ENCODE data around the gene FGF6.
"Not testable (repeated sequence)": the region's sequence is repeated elsewhere in the genome, so short reads cannot be mapped to it uniquely, and the experiment has no call there.

The FGF6 gene

GRCh38 chr12:4472046-4472445, 26.4 kb upstream of the FGF6 start:
- Histone ChIP-seq H3K27ac (ENCODE audit: low read depth in 2 of 2, low read length in 2 of 2) (no peak overlapping the region), H3K9ac (ENCODE audit: low read depth in 1 of 2, low read length in 2 of 2) (no peak overlapping the region)

GRCh38 chr12:4471256-4471655, 25.6 kb upstream of the FGF6 start:
- no peak overlapping the region for H3K9ac ChIP-seq (ENCODE audit: low read depth in 1 of 2, low read length in 2 of 2)
- H3K36me3 ChIP-seq (ENCODE audit: control insufficient read depth in 2 of 2, insufficient read depth in 2 of 2, low read length in 2 of 2): no peaks in the 10 kb centered on the region
- no peak overlapping the region for H3K27ac ChIP-seq (ENCODE audit: low read depth in 2 of 2, low read length in 2 of 2)
- no peak overlapping the region for H3K4me3 ChIP-seq (ENCODE audit: low read length in 2 of 2)
- H3K9me3 ChIP-seq (ENCODE audit: control insufficient read depth in 2 of 2, low read length in 2 of 2): no peaks in the 10 kb centered on the region
- H3K27me3 ChIP-seq (ENCODE audit: control insufficient read depth in 2 of 2, insufficient read depth in 2 of 2, low read length in 2 of 2): no peaks in the 10 kb centered on the region
- no peaks in the 10 kb centered on the region for H3K4me1 ChIP-seq (ENCODE audit: control insufficient read depth in 2 of 2, insufficient read depth in 2 of 2, low read length in 2 of 2)

More at GRCh38 chr12:4472046-4472445, 26.4 kb upstream of the FGF6 start:
- no peaks in the 10 kb centered on the region for H3K9me3 ChIP-seq (ENCODE audit: control insufficient read depth in 2 of 2, low read length in 2 of 2)
- no peaks in the 10 kb centered on the region for H3K27me3 ChIP-seq (ENCODE audit: control insufficient read depth in 2 of 2, insufficient read depth in 2 of 2, low read length in 2 of 2)
- no peaks in the 10 kb centered on the region for H3K36me3 ChIP-seq (ENCODE audit: control insufficient read depth in 2 of 2, insufficient read depth in 2 of 2, low read length in 2 of 2)
- no peak overlapping the region for H3K4me3 ChIP-seq (ENCODE audit: low read length in 2 of 2)
- no peaks in the 10 kb centered on the region for H3K4me1 ChIP-seq (ENCODE audit: control insufficient read depth in 2 of 2, insufficient read depth in 2 of 2, low read length in 2 of 2)

- Histone ChIP-seq H3K4me1 (ENCODE audit: control insufficient read depth in 2 of 2, insufficient read depth in 2 of 2, low read length in 2 of 2) (no peaks in the 10 kb centered on the region), H3K9me3 (ENCODE audit: control insufficient read depth in 2 of 2, low read length in 2 of 2) (no peaks in the 10 kb centered on the region), H3K9ac (ENCODE audit: low read depth in 1 of 2, low read length in 2 of 2) (no peak overlapping the region), H3K27me3 (ENCODE audit: control insufficient read depth in 2 of 2, insufficient read depth in 2 of 2, low read length in 2 of 2) (peaks cover 2% of the 10 kb centered on the region in 2 donors), H3K27ac (ENCODE audit: low read depth in 2 of 2, low read length in 2 of 2) (no peak overlapping the region), H3K4me3 (ENCODE audit: low read length in 2 of 2) (no peak overlapping the region), H3K36me3 (ENCODE audit: control insufficient read depth in 2 of 2, insufficient read depth in 2 of 2, low read length in 2 of 2) (no peaks in the 10 kb centered on the region)
These were observed 23.4 kb upstream of the FGF6 start for GRCh38 chr12:4468994-4469393.

GRCh38 chr12:4460761-4461160, 15.1 kb upstream of the FGF6 start:
- Histone ChIP-seq H3K27me3 (ENCODE audit: control insufficient read depth in 2 of 2, insufficient read depth in 2 of 2, low read length in 2 of 2) (peaks cover 2% of the 10 kb centered on the region in 2 donors), H3K36me3 (ENCODE audit: control insufficient read depth in 2 of 2, insufficient read depth in 2 of 2, low read length in 2 of 2) (no peaks in the 10 kb centered on the region), H3K9me3 (ENCODE audit: control insufficient read depth in 2 of 2, low read length in 2 of 2) (no peaks in the 10 kb centered on the region), H3K27ac (ENCODE audit: low read depth in 2 of 2, low read length in 2 of 2) (no peak overlapping the region), H3K4me1 (ENCODE audit: control insufficient read depth in 2 of 2, insufficient read depth in 2 of 2, low read length in 2 of 2) (no peaks in the 10 kb centered on the region), H3K4me3 (ENCODE audit: low read length in 2 of 2) (no peak overlapping the region), H3K9ac (ENCODE audit: low read depth in 1 of 2, low read length in 2 of 2) (no peak overlapping the region)

- H3K9me3 ChIP-seq (ENCODE audit: control insufficient read depth in 2 of 2, low read length in 2 of 2); H3K27me3 ChIP-seq (ENCODE audit: control insufficient read depth in 2 of 2, insufficient read depth in 2 of 2, low read length in 2 of 2); H3K4me3 ChIP-seq (ENCODE audit: low read length in 2 of 2); H3K9ac ChIP-seq (ENCODE audit: low read depth in 1 of 2, low read length in 2 of 2); H3K27ac ChIP-seq (ENCODE audit: low read depth in 2 of 2, low read length in 2 of 2); H3K4me1 ChIP-seq (ENCODE audit: control insufficient read depth in 2 of 2, insufficient read depth in 2 of 2, low read length in 2 of 2); H3K36me3 ChIP-seq (ENCODE audit: control insufficient read depth in 2 of 2, insufficient read depth in 2 of 2, low read length in 2 of 2): not testable (repeated sequence)
These were observed 10.2 kb upstream of the FGF6 start for GRCh38 chr12:4455849-4456248.

- Histone ChIP-seq H3K27ac (ENCODE audit: low read depth in 2 of 2, low read length in 2 of 2) (no peak overlapping the region), H3K9me3 (ENCODE audit: control insufficient read depth in 2 of 2, low read length in 2 of 2) (no peaks in the 10 kb centered on the region), H3K36me3 (ENCODE audit: control insufficient read depth in 2 of 2, insufficient read depth in 2 of 2, low read length in 2 of 2) (no peaks in the 10 kb centered on the region), H3K27me3 (ENCODE audit: control insufficient read depth in 2 of 2, insufficient read depth in 2 of 2, low read length in 2 of 2) (no peaks in the 10 kb centered on the region), H3K4me3 (ENCODE audit: low read length in 2 of 2) (no peak overlapping the region), H3K4me1 (ENCODE audit: control insufficient read depth in 2 of 2, insufficient read depth in 2 of 2, low read length in 2 of 2) (no peaks in the 10 kb centered on the region), H3K9ac (ENCODE audit: low read depth in 1 of 2, low read length in 2 of 2) (no peak overlapping the region)
These were observed 8.8 kb upstream of the FGF6 start for GRCh38 chr12:4454315-4454860.

- H3K36me3 ChIP-seq (ENCODE audit: control insufficient read depth in 2 of 2, insufficient read depth in 2 of 2, low read length in 2 of 2): no peaks in the 10 kb centered on the region
- H3K27ac ChIP-seq (ENCODE audit: low read depth in 2 of 2, low read length in 2 of 2): no peak overlapping the region
- no peak overlapping the region for H3K9ac ChIP-seq (ENCODE audit: low read depth in 1 of 2, low read length in 2 of 2)
- H3K4me1 ChIP-seq (ENCODE audit: control insufficient read depth in 2 of 2, insufficient read depth in 2 of 2, low read length in 2 of 2): no peaks in the 10 kb centered on the region
- no peaks in the 10 kb centered on the region for H3K9me3 ChIP-seq (ENCODE audit: control insufficient read depth in 2 of 2, low read length in 2 of 2)
- no peak overlapping the region for H3K4me3 ChIP-seq (ENCODE audit: low read length in 2 of 2)
- H3K27me3 ChIP-seq (ENCODE audit: control insufficient read depth in 2 of 2, insufficient read depth in 2 of 2, low read length in 2 of 2): no peaks in the 10 kb centered on the region
These were observed 6.1 kb upstream of the FGF6 start for GRCh38 chr12:4451694-4452093.

- no peak overlapping the region for H3K4me3 ChIP-seq (ENCODE audit: low read length in 2 of 2)
- no peaks in the 10 kb centered on the region for H3K4me1 ChIP-seq (ENCODE audit: control insufficient read depth in 2 of 2, insufficient read depth in 2 of 2, low read length in 2 of 2)
- no peak overlapping the region for H3K27ac ChIP-seq (ENCODE audit: low read depth in 2 of 2, low read length in 2 of 2)
- H3K9ac ChIP-seq (ENCODE audit: low read depth in 1 of 2, low read length in 2 of 2): no peak overlapping the region
- no peaks in the 10 kb centered on the region for H3K27me3 ChIP-seq (ENCODE audit: control insufficient read depth in 2 of 2, insufficient read depth in 2 of 2, low read length in 2 of 2)
- H3K36me3 ChIP-seq (ENCODE audit: control insufficient read depth in 2 of 2, insufficient read depth in 2 of 2, low read length in 2 of 2): no peaks in the 10 kb centered on the region
- no peaks in the 10 kb centered on the region for H3K9me3 ChIP-seq (ENCODE audit: control insufficient read depth in 2 of 2, low read length in 2 of 2)
These were observed 5.0 kb upstream of the FGF6 start for GRCh38 chr12:4450551-4451112.

- Histone ChIP-seq H3K9ac (ENCODE audit: low read depth in 1 of 2, low read length in 2 of 2) (no peak overlapping the region), H3K4me3 (ENCODE audit: low read length in 2 of 2) (no peak overlapping the region), H3K36me3 (ENCODE audit: control insufficient read depth in 2 of 2, insufficient read depth in 2 of 2, low read length in 2 of 2) (no peaks in the 10 kb centered on the region), H3K27ac (ENCODE audit: low read depth in 2 of 2, low read length in 2 of 2) (no peak overlapping the region), H3K4me1 (ENCODE audit: control insufficient read depth in 2 of 2, insufficient read depth in 2 of 2, low read length in 2 of 2) (no peaks in the 10 kb centered on the region), H3K9me3 (ENCODE audit: control insufficient read depth in 2 of 2, low read length in 2 of 2) (no peaks in the 10 kb centered on the region), H3K27me3 (ENCODE audit: control insufficient read depth in 2 of 2, insufficient read depth in 2 of 2, low read length in 2 of 2) (no peaks in the 10 kb centered on the region)
These were observed 4.2 kb upstream of the FGF6 start for GRCh38 chr12:4449851-4450221.

GRCh38 chr12:4448943-4449850, 3.6 kb upstream of the FGF6 start:
- Histone ChIP-seq H3K27ac (ENCODE audit: low read depth in 2 of 2, low read length in 2 of 2) (no peak overlapping the region), H3K4me3 (ENCODE audit: low read length in 2 of 2) (no peak overlapping the region), H3K4me1 (ENCODE audit: control insufficient read depth in 2 of 2, insufficient read depth in 2 of 2, low read length in 2 of 2) (no peaks in the 10 kb centered on the region), H3K9ac (ENCODE audit: low read depth in 1 of 2, low read length in 2 of 2) (no peak overlapping the region), H3K9me3 (ENCODE audit: control insufficient read depth in 2 of 2, low read length in 2 of 2) (no peaks in the 10 kb centered on the region), H3K36me3 (ENCODE audit: control insufficient read depth in 2 of 2, insufficient read depth in 2 of 2, low read length in 2 of 2) (no peaks in the 10 kb centered on the region), H3K27me3 (ENCODE audit: control insufficient read depth in 2 of 2, insufficient read depth in 2 of 2, low read length in 2 of 2) (no peaks in the 10 kb centered on the region)
